KMS-11 (cell line): ENCODE results near the gene ADAM8.

Experiments
- H2AFZ ChIP-seq: fragments of 200-600 bp; sonication (generic); 2 replicates; pipeline ENCODE4 v1.6.1; 2016; ENCODE audit warnings: antibody characterized with exemption, mixed run types, low read depth
- H3K27ac ChIP-seq: fragments of 200-600 bp; sonication (generic); 2 replicates; pipeline ENCODE4 v1.6.1; 2016; ENCODE audit warnings: mild to moderate bottlenecking, mixed run types
- H3K27me3 ChIP-seq: fragments of 200-600 bp; sonication (generic); 2 replicates; pipeline ENCODE4 v1.6.1; 2017; ENCODE audit warnings: mild to moderate bottlenecking, low read depth, mixed run types, moderate library complexity; ENCODE audit not compliant: insufficient read depth
- H3K36me3 ChIP-seq: fragments of 200-600 bp; sonication (generic); 2 replicates; pipeline ENCODE4 v1.6.1; 2017; ENCODE audit warnings: mild to moderate bottlenecking, mixed run types; ENCODE audit not compliant: insufficient read depth
- H3K4me1 ChIP-seq: fragments of 200-600 bp; sonication (generic); 2 replicates; pipeline ENCODE4 v1.6.1; 2016; ENCODE audit warnings: mild to moderate bottlenecking, low read depth, mixed run types; ENCODE audit not compliant: poor library complexity, severe bottlenecking
- H3K4me2 ChIP-seq: fragments of 200-600 bp; sonication (generic); 2 replicates; pipeline ENCODE4 v1.7.0; 2016; ENCODE audit warnings: mild to moderate bottlenecking, mixed run types
- H3K4me3 ChIP-seq: fragments of 200-600 bp; sonication (generic); IDR thresholded peaks from 2 replicates; pipeline ENCODE4 v1.6.1; 2017; ENCODE audit warnings: low read depth, low read length, mixed read lengths; ENCODE audit not compliant: insufficient read depth
- H3K79me2 ChIP-seq: fragments of 200-600 bp; sonication (generic); 2 replicates; pipeline ENCODE4 v1.6.1; 2016; ENCODE audit warnings: low read depth, mixed run types; ENCODE audit not compliant: insufficient read depth
- H3K9ac ChIP-seq: fragments of 200-600 bp; sonication (generic); 2 replicates; pipeline ENCODE4 v1.6.1; 2016; ENCODE audit warnings: mild to moderate bottlenecking, mixed run types
- H4K20me1 ChIP-seq: fragments of 200-600 bp; sonication (generic); 2 replicates; pipeline ENCODE4 v1.6.1; 2016; ENCODE audit warnings: mild to moderate bottlenecking, mixed run types; ENCODE audit not compliant: insufficient read depth
- TF ChIP-seq, protein P1 (sequence below): fragments of 200-600 bp; sonication (generic); conservative IDR thresholded peaks from 2 replicates; pipeline ENCODE4 v1.6.1; 2017; ENCODE audit warnings: low read depth, mild to moderate bottlenecking, antibody characterized with exemption, low read length, moderate library complexity, mixed read lengths

Gene ADAM8

DNA sequence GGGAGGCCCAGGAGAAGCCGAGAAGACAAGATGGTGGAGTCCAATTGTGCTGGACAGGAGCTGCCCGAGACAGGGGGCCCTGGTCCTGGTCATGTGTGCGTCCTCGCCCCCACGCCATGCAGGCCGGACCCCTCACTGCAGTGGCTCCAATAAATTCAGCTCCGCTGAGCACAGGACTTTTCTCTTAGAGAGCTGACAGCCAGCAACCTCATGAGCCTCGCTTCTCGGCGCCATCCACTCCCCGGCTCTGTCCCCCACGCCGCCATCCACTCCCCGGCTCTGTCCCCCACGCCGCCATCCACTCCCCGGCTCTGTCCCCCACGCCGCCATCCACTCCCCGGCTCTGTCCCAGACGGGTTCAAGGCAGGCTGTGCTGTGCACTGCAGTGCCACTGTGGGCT lies 49.4 kb downstream of the ADAM8 start:
- Histone ChIP-seq H3K9ac (no peak overlapping the region), H3K27me3 (peaks cover 48% of the 10 kb centered on the region), H3K4me2 (no peak overlapping the region), H3K36me3 (no peaks in the 10 kb centered on the region), H4K20me1 (no peaks in the 10 kb centered on the region), H3K4me1 (no peaks in the 10 kb centered on the region), H3K4me3 (no peak overlapping the region), H3K27ac (no peak overlapping the region), H2AFZ (no peak overlapping the region), H3K79me2 (no peaks in the 10 kb centered on the region)
- TF ChIP-seq, protein P1, sequence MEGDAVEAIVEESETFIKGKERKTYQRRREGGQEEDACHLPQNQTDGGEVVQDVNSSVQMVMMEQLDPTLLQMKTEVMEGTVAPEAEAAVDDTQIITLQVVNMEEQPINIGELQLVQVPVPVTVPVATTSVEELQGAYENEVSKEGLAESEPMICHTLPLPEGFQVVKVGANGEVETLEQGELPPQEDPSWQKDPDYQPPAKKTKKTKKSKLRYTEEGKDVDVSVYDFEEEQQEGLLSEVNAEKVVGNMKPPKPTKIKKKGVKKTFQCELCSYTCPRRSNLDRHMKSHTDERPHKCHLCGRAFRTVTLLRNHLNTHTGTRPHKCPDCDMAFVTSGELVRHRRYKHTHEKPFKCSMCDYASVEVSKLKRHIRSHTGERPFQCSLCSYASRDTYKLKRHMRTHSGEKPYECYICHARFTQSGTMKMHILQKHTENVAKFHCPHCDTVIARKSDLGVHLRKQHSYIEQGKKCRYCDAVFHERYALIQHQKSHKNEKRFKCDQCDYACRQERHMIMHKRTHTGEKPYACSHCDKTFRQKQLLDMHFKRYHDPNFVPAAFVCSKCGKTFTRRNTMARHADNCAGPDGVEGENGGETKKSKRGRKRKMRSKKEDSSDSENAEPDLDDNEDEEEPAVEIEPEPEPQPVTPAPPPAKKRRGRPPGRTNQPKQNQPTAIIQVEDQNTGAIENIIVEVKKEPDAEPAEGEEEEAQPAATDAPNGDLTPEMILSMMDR = no peak

DNA sequence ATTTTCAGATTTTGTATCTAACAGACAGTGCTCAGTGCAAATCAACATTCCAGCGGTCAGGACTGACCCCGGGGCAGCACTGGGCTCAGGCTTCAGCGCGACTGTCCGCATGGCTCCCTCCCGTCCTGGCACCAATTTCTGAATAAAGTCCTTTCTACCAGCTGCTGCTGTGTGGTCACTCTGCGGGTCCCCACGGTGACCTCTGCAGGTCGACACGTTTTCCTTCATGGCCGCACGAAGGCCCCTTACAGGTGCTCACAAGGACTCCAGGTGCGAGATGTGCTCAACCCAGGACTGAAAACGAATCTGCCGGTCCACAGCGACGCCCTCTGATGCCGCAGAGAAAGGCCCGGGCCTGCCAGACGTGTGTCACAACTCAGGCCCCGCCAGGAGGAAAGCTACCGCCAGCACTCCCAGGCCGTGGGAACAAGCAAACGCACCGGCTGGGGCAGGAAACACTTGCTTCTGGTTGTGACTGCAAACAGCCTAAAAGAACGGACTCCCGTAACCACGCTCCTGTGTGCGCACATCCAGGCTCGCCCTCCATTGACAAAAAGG lies 50.3 kb downstream of the ADAM8 start:
- peaks cover 48% of the 10 kb centered on the region for H3K27me3 ChIP-seq
- no peak overlapping the region for H3K27ac ChIP-seq
- H2AFZ ChIP-seq = no peak overlapping the region
- no peaks in the 10 kb centered on the region for H4K20me1 ChIP-seq
- TF ChIP-seq, protein P1 = no peak
- no peak overlapping the region for H3K9ac ChIP-seq
- H3K36me3 ChIP-seq = no peaks in the 10 kb centered on the region
- no peaks in the 10 kb centered on the region for H3K4me1 ChIP-seq
- H3K4me2 ChIP-seq = no peak overlapping the region
- H3K4me3 ChIP-seq = no peak overlapping the region
- no peaks in the 10 kb centered on the region for H3K79me2 ChIP-seq

DNA sequence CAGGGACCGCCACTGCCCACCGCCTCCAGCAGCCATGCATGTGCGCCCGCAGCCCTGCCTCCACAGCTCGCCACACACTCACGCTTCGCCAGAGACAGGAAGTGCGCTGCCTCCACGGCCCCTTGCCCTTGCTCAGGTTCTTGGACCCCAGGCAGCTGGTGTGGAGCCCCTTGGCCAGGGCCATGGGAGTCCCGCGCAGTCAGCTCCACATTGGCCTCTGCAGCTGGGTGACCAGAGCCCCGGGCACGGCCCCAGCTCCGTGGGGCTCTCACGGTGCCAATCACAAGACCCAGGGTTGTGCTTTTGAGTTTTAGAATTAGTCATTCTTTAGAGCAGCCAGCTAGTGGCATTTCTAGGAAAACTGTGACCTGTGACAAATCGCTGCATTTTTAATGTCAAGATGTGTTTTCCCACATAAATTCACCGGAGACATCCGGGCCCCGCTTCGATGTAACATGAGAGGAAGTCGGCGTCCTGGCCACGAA lies 50.9 kb downstream of the ADAM8 start:
- Histone ChIP-seq H3K79me2 (no peaks in the 10 kb centered on the region), H3K36me3 (no peaks in the 10 kb centered on the region), H3K4me1 (no peaks in the 10 kb centered on the region), H3K4me3 (no peak overlapping the region), H3K4me2 (no peak overlapping the region), H3K27ac (no peak overlapping the region), H3K9ac (no peak overlapping the region), H4K20me1 (no peaks in the 10 kb centered on the region), H2AFZ (no peak overlapping the region), H3K27me3 (peaks cover 48% of the 10 kb centered on the region)
- TF ChIP-seq, protein P1 = no peak

DNA sequence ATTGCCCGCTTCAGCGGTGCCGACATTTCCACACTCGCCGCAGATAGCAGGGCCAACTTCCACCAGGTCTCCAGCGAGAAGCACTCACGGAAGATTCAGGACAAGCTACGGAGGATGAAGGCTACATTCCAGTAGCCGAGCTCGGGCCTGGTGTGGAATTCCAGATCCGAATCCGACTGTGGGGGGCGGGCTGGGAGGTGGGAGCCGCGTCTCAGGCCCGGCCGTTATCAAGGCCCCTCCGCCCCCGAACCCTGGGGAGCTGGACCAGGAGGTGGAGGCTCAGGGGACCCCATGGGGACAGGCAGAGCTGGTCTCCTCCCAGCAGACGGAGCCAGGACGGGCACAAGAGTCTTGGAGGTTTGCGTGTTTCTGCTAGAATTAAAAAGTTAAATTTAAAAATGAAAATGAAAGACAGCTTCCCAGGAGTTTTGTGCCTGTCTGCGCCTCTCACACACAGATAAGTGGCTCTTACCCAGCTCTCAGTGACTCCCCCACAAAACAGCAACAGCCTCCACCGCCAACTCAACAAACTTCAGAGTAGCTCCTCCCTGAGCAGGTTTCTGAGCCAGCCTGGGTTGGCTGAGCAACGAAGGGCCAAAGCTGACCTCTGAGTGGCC lies 51.8 kb downstream of the ADAM8 start:
- Histone ChIP-seq H3K27ac (no peak overlapping the region), H3K36me3 (no peaks in the 10 kb centered on the region), H3K4me2 (no peak overlapping the region), H2AFZ (no peak overlapping the region), H3K79me2 (no peaks in the 10 kb centered on the region), H4K20me1 (no peaks in the 10 kb centered on the region), H3K27me3 (peaks cover 48% of the 10 kb centered on the region), H3K4me1 (no peaks in the 10 kb centered on the region), H3K9ac (no peak overlapping the region), H3K4me3 (no peak overlapping the region)
- TF ChIP-seq, protein P1 = no peak
